Activated CD8-positive, alpha-beta T cell treated with anti-CD3 and anti-CD28 coated beads for 36 hours (primary cell): ENCODE measurements around the gene MUC4. TPM values are rescaled to one million over a fixed set of nuclear protein-coding genes. Genes with fewer than 3 reads are reported as not detected.

Experiments used
- ATAC-seq: fragments of 200-7000 bp; cut with Tn5 transposase; one replicate; pipeline ENCODE4 v1.10.0; 2021; ENCODE audit warnings: mild to moderate bottlenecking, moderate library complexity
- CTCF ChIA-PET: fragments of 350-600 bp; sonication (Branson Sonifier 250); formaldehyde crosslinking; loops from one replicate; lab custom pipeline; 2021; ENCODE audit warnings: antibody characterized with exemption; lab: Charles Lee
- POLR2A ChIA-PET: fragments of 350-600 bp; sonication (Branson Sonifier 250); formaldehyde crosslinking; loops from one replicate; lab custom pipeline; 2021; ENCODE audit warnings: antibody characterized with exemption; lab: Charles Lee
- DNase-seq: peaks from one replicate; pipeline ENCODE4 v3.0.0-alpha.2; 2020
- H3K27ac Mint-ChIP-seq: one replicate; pipeline ENCODE4 v1.8.0; 2021; ENCODE audit warnings: mild to moderate bottlenecking, mixed read lengths
- H3K27me3 Mint-ChIP-seq: one replicate; pipeline ENCODE4 v1.8.0; 2021; ENCODE audit warnings: mixed read lengths
- H3K36me3 Mint-ChIP-seq: one replicate; pipeline ENCODE4 v1.8.0; 2021; ENCODE audit warnings: low read depth, mixed read lengths
- H3K4me1 Mint-ChIP-seq: one replicate; pipeline ENCODE4 v1.8.0; 2021; ENCODE audit warnings: low read depth, mixed read lengths
- H3K4me3 Mint-ChIP-seq: one replicate; pipeline ENCODE4 v1.8.0; 2021; ENCODE audit warnings: mild to moderate bottlenecking, moderate library complexity, mixed read lengths
- H3K9me3 Mint-ChIP-seq: one replicate; pipeline ENCODE4 v1.8.0; 2021; ENCODE audit warnings: mixed read lengths
- intact Hi-C: fragments of 100-400 bp; cut with micrococcal nuclease; formaldehyde crosslinking; loops from one replicate; pipeline ENCODE4 v1.10.0; 2022
- total RNA-seq, 2 experiments: library from RNA; stranded (reverse); gene quantifications; one replicate each; pipeline ENCODE4 v1.2.3, GENCODE V29; 2021
- TF ChIP-seq, protein P1 (sequence below): fragments of 200-600 bp; IDR thresholded peaks from one replicate; pipeline ENCODE4 v1.8.0; 2022; ENCODE audit warnings: antibody characterized with exemption, mild to moderate bottlenecking

MUC4 gene
- total RNA-seq, 2 experiments from 2014 or later: 0.20 to 0.31 TPM

- intact Hi-C loops: loop anchor here (10.0 kb wide), 1 partner anchor 198 kb away; no protein-coding TSS in a partner anchor
- no peak for ATAC-seq
- Mint-ChIP-seq H3K4me3 (no peak overlapping the region), H3K27me3 (peaks cover 9% of the 10 kb centered on the region), H3K9me3 (no peaks in the 10 kb centered on the region), H3K27ac (no peak overlapping the region), H3K4me1 (peaks cover 7% of the 10 kb centered on the region), H3K36me3 (no peaks in the 10 kb centered on the region)
- ChIA-PET CTCF (interaction anchor here (0.5 to 7.7 kb wide), 6 partner anchors 10 to 136 kb away, joined by 3 to 59 read pairs (median 8); no protein-coding TSS in a partner anchor), POLR2A (interaction anchor here (1.2 kb wide), 1 partner anchor 61 kb away, joined by 4 read pairs; no protein-coding TSS in a partner anchor)
- DNase-seq: no peak
- TF ChIP-seq, protein P1, sequence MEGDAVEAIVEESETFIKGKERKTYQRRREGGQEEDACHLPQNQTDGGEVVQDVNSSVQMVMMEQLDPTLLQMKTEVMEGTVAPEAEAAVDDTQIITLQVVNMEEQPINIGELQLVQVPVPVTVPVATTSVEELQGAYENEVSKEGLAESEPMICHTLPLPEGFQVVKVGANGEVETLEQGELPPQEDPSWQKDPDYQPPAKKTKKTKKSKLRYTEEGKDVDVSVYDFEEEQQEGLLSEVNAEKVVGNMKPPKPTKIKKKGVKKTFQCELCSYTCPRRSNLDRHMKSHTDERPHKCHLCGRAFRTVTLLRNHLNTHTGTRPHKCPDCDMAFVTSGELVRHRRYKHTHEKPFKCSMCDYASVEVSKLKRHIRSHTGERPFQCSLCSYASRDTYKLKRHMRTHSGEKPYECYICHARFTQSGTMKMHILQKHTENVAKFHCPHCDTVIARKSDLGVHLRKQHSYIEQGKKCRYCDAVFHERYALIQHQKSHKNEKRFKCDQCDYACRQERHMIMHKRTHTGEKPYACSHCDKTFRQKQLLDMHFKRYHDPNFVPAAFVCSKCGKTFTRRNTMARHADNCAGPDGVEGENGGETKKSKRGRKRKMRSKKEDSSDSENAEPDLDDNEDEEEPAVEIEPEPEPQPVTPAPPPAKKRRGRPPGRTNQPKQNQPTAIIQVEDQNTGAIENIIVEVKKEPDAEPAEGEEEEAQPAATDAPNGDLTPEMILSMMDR: no peak
Observed at GRCh38 chr3:195853036-195853435, 41.3 kb upstream of the MUC4 start.

- peaks cover 9% of the 10 kb centered on the region for H3K27me3 Mint-ChIP-seq
- peaks cover 7% of the 10 kb centered on the region for H3K4me1 Mint-ChIP-seq
- no peaks in the 10 kb centered on the region for H3K36me3 Mint-ChIP-seq
- POLR2A ChIA-PET: interaction anchor here (0.8 to 2.4 kb wide), 3 partner anchors 11 to 133 kb away, joined by 3 to 6 read pairs (median 5); no protein-coding TSS in a partner anchor
- TF ChIP-seq, protein P1: peak; percentile 100
- intact Hi-C loops: loop anchor here (10.0 kb wide), 1 partner anchor 196 kb away; no protein-coding TSS in a partner anchor
- no peaks in the 10 kb centered on the region for H3K9me3 Mint-ChIP-seq
- DNase-seq (peak; percentile 96), ATAC-seq (peak; percentile 100)
- H3K4me3 Mint-ChIP-seq: peak overlapping the region; percentile 24
- no peak overlapping the region for H3K27ac Mint-ChIP-seq
- CTCF ChIA-PET: interaction anchor here (0.6 to 7.7 kb wide), 40 partner anchors 8 to 300 kb away, joined by 3 to 59 read pairs (median 6); partner anchors contain the start of genes MUC20 and MUC4
Observed at GRCh38 chr3:195850857-195851543, 39.3 kb upstream of the MUC4 start.

GRCh38 chr3:195849322-195850074 lies 37.8 kb upstream of the MUC4 start:
- DNase-seq: no peak
- peaks cover 7% of the 10 kb centered on the region for H3K4me1 Mint-ChIP-seq
- TF ChIP-seq, protein P1: peak; percentile 13
- no peak overlapping the region for H3K27ac Mint-ChIP-seq
- POLR2A ChIA-PET: interaction anchor here (2.4 kb wide), 1 partner anchor 12 kb away, joined by 6 read pairs; no protein-coding TSS in a partner anchor
- no peaks in the 10 kb centered on the region for H3K9me3 Mint-ChIP-seq
- H3K4me3 Mint-ChIP-seq: no peak overlapping the region
- ATAC-seq: no peak
- intact Hi-C loops: loop anchor here (10.0 kb wide), 1 partner anchor 195 kb away; no protein-coding TSS in a partner anchor
- peaks cover 9% of the 10 kb centered on the region for H3K27me3 Mint-ChIP-seq
- H3K36me3 Mint-ChIP-seq: no peaks in the 10 kb centered on the region
- CTCF ChIA-PET: interaction anchor here (0.8 to 7.7 kb wide), 31 partner anchors 9 to 299 kb away, joined by 3 to 59 read pairs (median 7); partner anchors contain the start of genes MUC20 and MUC4

GRCh38 chr3:195847055-195847950 lies 35.6 kb upstream of the MUC4 start:
- H3K36me3 Mint-ChIP-seq: no peaks in the 10 kb centered on the region
- no peak overlapping the region for H3K27ac Mint-ChIP-seq
- peaks cover 7% of the 10 kb centered on the region for H3K4me1 Mint-ChIP-seq
- DNase-seq: no peak
- H3K9me3 Mint-ChIP-seq: no peaks in the 10 kb centered on the region
- intact Hi-C loops: no loop called here
- H3K27me3 Mint-ChIP-seq: peaks cover 2% of the 10 kb centered on the region
- ChIA-PET POLR2A (interaction anchor here (0.6 to 1.0 kb wide), 2 partner anchors 20 to 274 kb away, joined by 3 to 5 read pairs; no protein-coding TSS in a partner anchor), CTCF (interaction anchor here (1.4 kb wide), 1 partner anchor 12 kb away, joined by 5 read pairs; no protein-coding TSS in a partner anchor)
- no peak overlapping the region for H3K4me3 Mint-ChIP-seq
- ATAC-seq: no peak
- TF ChIP-seq, protein P1: no peak
